GM19351 (cell line): ENCODE results near the gene ETV2.
"Not testable (repeated sequence)": the region's sequence is repeated elsewhere in the genome, so short reads cannot be mapped to it uniquely, and the experiment has no call there.

Experiments
- ATAC-seq: cut with Tn5 transposase; IDR thresholded peaks from one replicate; pipeline ENCODE4 v1.9.1; 2021; ENCODE audit warnings: mild to moderate bottlenecking, moderate library complexity; ENCODE audit not compliant: unreplicated experiment

The ETV2 gene, protein sequence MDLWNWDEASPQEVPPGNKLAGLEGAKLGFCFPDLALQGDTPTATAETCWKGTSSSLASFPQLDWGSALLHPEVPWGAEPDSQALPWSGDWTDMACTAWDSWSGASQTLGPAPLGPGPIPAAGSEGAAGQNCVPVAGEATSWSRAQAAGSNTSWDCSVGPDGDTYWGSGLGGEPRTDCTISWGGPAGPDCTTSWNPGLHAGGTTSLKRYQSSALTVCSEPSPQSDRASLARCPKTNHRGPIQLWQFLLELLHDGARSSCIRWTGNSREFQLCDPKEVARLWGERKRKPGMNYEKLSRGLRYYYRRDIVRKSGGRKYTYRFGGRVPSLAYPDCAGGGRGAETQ

DNA sequence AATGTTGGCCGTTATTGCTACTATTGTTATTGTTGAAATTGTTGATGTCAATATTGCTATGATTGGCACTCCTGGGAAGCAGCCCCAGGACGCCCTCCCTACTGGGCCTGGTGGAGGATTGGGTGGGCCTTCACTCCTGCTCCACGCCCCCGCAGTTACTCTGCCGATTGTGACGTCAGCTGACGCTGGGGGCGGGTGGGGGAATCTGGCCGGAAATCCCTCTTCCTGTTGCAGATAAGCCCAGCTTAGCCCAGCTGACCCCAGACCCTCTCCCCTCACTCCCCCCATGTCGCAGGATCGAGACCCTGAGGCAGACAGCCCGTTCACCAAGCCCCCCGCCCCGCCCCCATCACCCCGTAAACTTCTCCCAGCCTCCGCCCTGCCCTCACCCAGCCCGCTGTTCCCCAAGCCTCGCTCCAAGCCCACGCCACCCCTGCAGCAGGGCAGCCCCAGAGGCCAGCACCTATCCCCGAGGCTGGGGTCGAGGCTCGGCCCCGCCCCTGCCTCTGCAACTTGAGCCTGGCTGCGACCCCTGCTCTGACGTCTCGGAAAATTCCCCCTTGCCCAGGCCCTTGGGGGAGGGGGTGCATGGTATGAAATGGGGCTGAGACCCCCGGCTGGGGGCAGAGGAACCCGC, at the start of gene ETV2:
ETV2 (plus strand) TSS at position 231 of the 637 bp plus-strand sequence. CDS start 716 bp downstream, outside the sequence.
- ATAC-seq: no peak

DNA sequence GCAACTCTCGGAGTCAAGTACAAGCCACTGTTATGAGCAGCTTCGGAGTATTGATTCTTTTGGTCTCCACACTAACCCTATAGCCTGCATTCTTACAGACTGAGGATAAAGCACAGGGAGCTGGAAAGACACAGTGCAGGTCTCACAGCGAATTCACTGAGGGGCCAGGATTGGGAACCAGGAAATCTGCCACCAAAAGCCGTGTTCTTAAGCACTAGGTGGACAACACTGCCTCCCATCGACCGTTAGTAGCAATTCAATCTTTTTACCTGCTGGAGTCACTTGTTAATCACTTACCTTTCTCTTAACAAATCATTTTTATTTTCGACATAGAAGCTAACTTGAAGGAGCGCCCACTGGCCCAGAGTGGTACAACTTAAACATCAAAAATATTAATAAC, 49.3 kb upstream of the ETV2 start:
- ATAC-seq: no peak

DNA sequence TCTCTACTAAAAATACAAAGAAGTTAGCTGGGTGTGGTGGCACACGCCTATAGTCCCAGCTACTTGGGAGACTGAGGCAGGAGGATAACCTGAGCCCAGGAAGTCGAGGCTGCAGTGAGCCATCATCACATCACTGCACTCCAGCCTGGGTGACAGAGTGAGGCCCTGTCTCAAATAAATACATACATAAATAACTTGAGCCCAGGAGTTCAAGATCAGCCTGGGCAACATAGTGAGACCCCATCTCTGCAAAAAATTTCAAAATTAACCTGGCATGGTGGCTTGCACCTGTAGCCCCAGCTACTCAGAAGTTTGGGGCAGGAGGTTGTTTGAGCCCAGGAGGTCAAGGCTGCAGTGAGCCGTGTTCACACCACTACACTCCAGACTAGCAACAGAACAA, 46.5 kb upstream of the ETV2 start:
- ATAC-seq: not testable (repeated sequence)

DNA sequence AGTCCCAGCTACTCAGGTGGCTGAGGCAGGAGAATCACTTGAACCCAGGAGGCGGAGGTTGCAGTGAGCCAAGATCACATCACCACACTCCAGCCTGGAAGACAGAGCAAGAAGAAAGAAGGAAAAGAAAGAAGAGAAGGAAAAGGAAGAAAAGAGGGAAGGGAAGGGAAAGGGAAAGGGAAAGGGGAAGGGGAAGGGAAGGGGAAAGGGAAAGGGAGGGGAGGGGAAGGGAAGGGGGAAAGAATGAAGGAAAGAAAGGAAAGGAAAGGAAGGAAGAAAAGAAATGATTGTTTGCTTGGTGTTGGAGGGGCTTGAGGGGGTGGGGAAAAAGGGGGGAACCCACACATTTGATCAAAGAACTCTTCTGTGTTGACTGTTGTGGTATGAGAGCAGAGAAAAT, 45.6 kb upstream of the ETV2 start:
- no peak for ATAC-seq

DNA sequence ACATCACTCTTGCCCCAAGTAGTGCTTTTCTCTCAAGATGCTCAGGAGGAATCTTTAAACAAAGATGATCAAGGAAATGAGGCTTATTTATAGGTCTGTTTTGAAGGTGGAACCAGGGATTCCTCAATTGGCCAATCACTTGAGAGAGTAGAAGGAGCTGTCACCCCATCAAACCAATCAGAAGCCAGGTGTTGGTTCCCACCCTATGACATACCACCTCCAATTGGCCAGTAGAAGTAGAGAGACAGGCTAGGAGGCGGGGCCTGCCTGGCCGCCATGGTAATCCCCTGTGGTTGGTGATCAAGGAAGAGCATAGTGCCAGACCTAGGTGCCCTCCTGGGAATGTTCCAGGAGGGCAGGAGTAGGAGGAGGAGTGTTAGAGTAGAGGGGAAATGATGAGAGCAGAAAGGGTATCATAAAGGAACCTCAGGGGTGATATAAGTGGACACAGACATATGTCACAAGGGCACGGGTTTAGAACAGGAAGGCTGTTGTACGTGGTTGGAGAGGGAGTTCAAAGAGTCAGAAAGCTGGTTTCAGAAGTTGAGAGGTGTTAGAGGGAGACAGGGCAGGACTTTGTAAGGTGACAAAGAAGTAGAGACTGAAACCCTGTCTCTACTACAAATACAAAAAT, 45.1 kb upstream of the ETV2 start:
- peak; percentile 77 for ATAC-seq

DNA sequence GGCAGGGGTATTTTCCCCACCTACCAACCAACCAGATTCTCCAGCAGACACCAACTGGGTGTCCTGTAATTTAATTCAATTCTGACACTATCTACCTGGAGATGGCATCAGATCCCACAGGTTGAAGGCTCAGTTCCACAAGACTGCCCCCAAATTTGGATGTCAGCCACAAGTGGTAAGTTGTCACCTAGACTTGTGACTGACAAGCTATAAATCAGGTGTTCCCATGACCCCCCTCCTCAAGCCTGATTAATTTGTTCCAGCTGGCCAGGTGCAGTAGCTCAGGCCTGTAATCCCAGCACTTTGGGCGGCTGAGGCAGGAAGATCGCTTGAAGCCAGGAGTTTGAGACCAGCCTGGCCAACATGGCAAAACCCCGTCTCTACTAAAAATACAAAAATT, 39.6 kb upstream of the ETV2 start:
- ATAC-seq: no peak

DNA sequence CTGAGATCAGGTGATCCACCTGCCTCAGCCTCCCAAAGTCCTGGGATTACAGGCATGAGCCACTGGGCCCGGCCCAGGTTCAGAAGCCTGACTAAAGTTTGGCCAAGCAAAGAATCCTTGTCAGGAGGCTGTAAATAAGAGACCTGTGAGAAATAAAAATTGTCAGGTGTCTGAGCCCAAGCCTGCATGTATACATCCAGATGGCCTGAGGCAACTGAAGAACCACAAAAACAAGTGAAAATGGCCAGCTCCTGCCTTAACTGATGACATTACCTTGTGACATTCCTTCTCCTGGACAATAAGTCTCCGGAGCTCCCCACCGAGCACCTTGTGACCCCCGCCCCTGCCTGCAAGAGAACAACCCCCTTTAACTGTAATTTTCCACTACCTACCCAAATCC, 37.1 kb upstream of the ETV2 start:
- not testable (repeated sequence) for ATAC-seq

DNA sequence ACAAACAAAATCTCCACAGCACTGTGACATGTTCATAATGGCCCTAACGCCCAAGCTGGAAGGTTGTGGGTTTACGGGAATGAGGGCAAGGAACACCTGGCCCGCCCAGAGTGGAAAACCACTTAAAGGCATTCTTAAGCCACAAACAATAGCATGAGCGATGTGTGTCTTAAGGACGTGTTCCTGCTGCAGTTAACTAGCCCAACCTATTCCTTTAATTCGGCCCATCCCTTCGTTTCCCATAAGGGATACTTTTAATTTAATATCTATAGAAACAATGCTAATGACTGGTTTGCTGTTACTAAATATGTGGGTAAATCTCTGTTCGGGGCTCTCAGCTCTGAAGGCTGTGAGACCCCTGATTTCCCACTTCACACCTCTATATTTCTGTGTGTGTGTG, 34.4 kb upstream of the ETV2 start:
- ATAC-seq: not testable (repeated sequence)

DNA sequence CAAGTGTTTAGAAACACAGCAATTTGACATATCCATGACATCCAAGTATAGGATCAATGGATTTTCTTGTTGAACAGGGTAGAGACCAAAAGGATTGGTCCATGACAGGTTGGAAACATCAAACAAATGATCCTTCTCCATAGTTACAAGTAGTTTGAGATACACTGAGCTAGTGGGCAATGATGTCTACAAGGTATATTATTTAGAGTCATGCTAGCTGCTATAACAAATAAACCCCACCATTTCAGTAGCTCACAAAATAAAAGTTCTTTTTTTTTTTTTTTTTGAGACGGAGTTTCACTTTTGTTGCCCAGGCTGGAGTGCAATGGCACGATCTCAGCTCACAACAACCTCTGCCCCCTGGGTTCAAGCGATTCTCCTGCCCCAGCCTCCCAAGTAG, 33.9 kb upstream of the ETV2 start:
- ATAC-seq: no peak

DNA sequence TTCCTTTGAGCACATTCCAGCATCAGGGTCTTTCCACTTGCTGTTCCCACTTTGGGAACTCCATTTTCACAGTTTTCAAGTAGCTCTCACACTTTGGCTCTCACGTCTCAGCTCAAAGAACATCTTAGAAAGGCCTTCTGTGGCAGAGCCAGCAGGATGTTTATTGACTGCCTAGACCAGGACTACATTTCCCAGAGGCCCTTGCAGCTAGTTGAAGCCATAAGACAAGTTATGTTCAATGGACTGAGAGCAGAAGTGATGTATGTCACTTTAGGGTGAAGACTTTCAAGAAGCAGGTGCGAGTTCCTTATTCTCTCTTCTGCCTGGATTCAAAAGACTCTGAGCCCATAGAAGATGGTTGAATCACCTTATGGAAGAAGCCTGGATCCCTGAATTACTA, 33.3 kb upstream of the ETV2 start:
- no peak for ATAC-seq

DNA sequence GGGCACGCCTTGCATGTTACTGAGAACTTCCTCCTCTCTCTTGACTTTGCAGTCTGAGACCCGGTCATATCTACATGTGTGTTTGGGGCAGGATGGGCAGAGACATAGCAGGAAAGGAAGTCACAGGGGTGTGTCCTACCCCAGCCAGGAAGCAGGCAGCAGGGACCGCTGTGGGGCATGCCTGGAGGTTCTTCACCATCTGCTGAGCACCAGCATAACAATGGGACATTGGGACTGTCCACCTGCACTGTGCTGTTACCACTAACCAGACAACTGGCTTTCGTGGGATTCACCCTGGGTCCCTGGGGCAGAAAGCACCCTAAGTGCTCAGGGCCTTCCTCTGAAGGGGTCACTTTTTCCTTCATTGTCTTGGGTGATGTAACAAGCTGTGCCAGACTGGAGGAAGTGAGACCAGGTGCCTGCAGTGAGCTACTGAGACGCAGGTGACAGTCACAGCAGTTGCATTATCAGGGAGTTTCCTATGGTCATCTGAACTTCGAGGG, 31.6 kb upstream of the ETV2 start:
- ATAC-seq: no peak

DNA sequence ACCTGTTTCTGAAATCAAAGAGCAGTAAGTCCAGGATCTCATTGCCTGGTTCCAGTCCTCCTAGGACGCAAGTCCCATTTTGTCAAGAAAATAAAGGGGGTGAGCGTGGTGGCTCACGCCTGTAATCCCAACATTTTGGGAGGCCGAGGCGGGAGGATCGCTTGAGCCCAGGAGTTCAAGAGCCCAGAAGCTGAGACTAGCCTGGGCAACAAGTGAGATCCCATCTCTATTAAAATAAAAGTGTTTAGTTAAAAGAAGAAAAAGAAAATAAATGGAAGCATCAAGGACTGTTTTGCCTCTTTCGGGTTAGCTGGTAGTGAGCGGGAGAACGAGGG, 29.4 kb upstream of the ETV2 start:
- ATAC-seq: no peak

DNA sequence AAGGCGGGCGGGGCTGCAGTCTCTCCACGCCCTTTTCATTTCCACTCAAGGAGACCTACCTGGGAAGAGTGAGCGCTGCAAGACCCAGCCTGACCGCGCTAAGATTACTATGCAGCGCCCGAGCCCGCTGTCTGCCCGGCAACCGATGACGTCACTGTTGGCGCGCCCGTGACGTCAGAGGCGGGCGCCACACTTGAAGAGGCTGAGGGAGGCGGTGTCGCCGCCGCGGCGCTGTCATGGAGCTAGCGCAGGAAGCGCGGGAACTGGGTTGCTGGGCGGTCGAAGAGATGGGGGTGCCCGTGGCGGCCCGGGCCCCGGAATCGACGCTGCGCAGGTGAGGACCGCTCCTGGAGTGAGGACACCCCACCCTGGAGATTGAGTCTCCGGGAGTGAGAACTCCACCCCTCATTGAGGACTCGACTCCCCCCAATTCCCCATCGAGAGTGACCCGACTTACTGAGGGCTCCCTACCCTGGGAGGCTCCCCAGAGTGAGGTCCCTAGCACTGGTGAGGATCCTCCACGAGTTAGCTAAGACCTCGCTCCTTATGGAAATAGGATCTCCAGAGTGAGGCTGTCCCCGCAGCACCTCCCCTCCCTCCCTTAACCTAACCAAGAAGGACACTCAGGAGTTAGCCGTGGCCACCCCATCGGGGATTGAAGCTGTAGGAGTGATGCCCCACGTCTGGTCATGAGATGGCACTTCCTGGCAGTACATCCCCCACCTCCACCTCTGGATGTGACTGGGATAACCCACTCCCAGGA, 28.8 kb upstream of the ETV2 start, which contains the start of gene HAUS5:
HAUS5 (plus strand) TSS at position 177 of the 763 bp plus-strand sequence; CDS start at position 237, 60 bp downstream.
- peak; percentile 74 for ATAC-seq

DNA sequence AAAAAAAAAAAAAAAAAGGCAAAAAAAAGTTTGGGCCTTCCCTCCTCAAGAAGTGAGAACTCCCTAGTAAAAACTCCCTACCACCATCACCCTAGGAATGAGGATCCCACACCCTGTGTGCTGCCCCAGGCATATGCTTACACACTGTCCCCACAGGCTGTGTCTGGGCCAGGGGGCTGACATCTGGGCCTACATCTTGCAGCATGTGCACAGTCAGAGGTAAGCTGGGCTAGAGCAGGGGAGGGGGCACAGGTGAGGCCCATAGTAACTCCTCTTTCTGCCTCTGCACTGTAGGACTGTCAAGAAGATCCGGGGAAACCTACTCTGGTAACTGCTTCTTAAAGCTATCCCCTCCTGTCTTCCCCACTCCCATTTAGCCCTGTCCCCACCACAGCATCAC, 28.0 kb upstream of the ETV2 start:
- ATAC-seq: no peak

DNA sequence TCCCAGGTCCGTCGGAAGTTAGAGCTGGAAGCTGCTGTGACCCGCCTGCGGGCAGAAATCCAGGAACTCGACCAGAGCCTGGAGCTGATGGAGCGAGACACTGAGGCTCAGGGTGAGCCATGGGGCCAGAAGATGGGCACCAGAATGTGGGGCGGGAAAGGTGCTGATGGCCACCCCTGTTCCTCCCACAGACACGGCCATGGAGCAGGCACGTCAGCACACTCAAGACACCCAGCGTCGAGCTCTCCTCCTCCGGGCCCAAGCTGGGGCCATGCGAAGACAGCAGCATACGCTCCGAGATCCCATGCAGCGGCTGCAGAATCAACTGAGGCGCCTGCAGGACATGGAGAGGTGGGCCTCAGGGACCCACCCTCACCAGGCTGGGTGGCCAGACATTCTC, 26.5 kb upstream of the ETV2 start:
- ATAC-seq: no peak

DNA sequence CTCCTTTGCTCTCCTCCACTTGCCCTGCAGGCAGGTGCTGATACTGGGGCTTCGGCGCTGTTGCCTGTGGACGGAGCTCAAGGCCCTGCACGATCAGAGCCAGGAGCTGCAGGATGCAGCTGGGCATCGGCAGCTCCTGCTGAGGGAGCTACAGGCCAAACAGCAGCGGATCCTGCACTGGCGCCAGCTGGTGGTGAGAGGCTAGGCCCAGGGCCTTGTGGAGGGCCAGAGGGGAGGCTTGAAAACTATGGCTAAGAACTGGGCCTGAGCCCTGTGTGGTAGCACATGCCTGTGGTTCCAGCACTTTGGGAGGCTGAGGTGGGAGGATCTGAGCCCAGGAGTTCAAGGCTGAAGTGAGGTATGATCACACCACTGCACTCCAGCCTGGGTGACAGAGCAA, 22.7 kb upstream of the ETV2 start:
- ATAC-seq: no peak

DNA sequence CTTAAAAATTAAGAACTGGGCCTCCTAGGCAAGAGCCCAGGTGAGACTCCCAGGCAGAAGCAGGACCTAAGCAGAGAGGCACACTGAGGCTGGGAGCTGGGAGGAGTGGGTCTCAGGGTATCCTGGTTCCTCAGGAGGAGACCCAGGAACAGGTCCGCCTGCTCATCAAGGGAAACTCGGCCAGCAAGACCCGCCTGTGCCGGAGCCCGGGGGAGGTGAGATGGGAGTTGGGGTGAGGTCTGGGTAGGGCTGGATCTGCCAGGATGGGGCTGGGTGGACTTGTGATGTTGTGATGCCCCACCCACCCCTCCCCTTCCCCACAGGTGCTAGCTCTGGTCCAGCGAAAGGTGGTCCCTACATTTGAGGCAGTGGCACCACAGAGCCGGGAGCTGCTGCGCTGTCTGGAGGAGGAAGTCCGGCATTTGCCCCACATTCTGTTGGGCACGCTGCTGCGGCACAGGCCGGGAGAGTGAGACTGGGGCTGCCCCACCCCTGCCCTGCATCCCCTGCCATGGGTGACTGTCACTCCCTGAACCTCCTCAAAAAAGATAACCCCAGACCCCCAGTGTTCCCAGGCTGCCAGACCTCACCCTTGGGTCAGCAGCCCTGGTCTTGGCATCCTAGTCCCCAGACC, 22.1 kb upstream of the ETV2 start:
- no peak for ATAC-seq

DNA sequence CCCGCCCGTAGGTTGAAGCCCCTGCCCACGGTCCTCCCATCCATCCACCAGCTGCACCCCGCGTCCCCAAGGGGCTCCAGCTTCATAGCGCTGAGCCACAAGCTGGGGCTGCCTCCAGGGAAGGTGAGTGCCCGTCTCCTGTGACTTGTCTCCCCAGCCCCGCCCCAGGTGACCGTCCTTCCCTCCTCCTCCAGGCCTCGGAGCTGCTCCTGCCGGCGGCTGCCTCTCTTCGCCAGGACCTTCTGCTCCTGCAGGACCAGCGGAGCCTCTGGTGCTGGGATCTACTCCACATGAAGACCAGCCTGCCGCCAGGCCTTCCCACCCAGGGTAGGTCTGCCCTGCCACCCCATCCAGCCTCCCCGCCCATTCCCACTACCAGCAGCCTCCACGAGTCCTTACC, 21.5 kb upstream of the ETV2 start:
- no peak for ATAC-seq

DNA sequence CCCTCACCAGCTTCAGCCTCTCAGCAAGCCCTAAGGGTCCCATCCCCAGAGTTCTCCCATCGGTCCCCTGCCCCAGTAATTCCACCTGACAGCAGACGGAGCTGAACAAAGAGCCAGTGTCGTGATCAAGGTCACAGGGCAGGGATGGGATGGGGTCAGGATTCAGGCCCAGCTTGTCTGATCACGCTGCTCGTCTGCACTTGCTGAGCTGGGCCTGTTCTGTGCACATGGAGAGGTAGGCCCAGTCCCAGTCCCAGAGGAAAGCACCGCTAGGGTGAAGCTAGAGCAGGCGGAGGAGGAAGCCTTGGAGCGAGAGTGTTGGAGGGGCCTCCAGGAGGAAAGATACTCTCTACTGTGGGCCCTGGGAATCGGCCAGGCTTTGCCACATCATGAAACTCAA, 19.8 kb upstream of the ETV2 start:
- ATAC-seq: no peak

DNA sequence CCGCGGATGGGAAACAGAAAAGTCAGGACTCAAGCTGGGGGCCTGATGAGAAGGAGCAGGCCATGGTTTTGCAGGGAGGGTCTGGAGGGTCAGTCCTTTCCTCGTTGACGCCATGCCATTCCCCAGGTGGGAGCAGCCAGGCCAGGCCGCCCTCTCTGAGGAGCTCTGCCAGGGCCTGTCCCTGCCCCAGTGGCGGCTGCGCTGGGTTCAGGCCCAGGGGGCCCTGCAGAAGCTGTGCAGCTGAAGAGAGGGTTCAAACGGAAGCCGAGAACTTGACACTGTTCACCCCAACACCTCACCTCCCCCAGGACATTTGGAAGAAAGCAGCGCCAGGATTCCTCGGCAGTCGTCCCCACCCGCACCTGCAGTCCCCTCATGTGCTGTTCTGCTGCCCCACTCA, 18.8 kb upstream of the ETV2 start:
- no peak for ATAC-seq
